RPMI7951 (cell line): ENCODE data around the gene TIMM13. TPM values are rescaled to one million over a fixed set of nuclear protein-coding genes. Genes with fewer than 3 reads are reported as not detected.
"Not testable (repeated sequence)": the region's sequence is repeated elsewhere in the genome, so short reads cannot be mapped to it uniquely, and the experiment has no call there.

Experiments
- DNase-seq: peaks from one replicate; pipeline ENCODE4 v3.0.0-alpha.2; 2012; ENCODE audit warnings: low read depth
- total RNA-seq: library from RNA; depleted of rRNA; stranded (reverse); fragments of >200 nt; shearing (Covaris generic); gene quantifications from 2 replicates; pipeline ENCODE4 v1.2.3, GENCODE V29; 2014

The TIMM13 gene
- total RNA-seq, 1 experiment from 2014 or later, result 47.9 TPM

DNA sequence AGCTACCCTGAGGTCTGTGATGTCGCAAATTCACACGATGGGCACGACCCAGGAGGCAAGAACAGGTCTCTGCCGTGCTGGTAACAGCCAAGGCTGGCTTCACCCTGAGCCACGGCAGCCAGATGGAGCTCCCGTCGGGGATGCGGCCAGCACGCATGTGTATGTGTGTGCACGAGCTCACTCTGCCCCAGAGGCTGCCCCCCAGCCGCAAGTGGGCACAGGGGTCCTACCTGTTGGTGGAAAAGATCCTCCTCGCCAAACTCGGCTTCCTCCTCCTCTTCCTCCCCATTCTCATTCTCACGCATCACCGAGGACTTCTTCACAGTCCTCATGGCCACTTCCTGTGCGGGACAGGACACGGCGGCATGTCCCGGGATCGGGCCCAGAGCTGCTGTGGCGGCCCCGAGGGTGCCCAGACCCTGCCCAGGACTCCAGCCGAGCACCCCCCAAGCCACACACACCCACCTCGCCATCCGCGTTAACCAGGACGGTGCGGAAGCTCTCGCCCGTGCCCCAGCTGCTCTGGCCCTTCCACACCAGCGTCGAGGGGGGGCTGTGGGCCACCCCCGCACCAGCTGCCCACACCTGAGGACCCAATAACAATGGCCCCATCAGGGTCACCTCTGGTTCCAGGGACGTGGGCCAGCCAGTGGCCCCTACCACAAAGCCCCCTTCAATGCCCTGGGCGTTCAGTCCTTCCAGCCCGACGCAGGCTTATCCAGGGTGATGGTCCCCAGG, 4.1 kb upstream of the TIMM13 start:
- no peak for DNase-seq

DNA sequence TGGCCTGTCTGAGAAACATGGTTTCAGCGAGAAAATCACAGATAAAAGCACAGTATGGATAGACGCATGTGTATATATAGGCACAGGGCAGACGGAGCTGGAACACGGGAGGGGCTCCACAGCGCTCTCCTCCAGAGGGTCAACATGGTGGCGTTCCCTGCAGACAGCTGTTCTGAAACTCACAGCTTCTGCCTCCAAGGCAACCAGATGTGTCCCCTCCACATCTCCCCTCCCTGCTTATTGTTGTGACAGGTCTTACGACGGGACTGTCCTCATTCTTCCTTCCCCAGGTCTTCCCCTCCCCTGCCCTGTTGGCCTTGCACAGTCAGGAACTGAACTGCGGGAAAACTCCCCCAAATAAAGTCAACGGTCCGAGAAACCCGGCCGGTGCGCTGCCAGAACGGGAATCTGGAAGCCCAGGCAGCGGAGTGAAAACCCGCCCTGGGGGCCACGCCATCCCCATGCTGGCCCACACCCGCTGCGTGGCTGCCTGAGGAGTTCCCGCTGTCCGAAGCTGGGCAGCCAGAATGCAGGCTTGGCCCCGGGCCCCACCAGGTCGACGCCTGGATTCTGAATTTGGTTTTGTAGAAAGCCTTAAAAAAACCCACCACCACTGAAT, 2.6 kb upstream of the TIMM13 start:
- no peak for DNase-seq

DNA sequence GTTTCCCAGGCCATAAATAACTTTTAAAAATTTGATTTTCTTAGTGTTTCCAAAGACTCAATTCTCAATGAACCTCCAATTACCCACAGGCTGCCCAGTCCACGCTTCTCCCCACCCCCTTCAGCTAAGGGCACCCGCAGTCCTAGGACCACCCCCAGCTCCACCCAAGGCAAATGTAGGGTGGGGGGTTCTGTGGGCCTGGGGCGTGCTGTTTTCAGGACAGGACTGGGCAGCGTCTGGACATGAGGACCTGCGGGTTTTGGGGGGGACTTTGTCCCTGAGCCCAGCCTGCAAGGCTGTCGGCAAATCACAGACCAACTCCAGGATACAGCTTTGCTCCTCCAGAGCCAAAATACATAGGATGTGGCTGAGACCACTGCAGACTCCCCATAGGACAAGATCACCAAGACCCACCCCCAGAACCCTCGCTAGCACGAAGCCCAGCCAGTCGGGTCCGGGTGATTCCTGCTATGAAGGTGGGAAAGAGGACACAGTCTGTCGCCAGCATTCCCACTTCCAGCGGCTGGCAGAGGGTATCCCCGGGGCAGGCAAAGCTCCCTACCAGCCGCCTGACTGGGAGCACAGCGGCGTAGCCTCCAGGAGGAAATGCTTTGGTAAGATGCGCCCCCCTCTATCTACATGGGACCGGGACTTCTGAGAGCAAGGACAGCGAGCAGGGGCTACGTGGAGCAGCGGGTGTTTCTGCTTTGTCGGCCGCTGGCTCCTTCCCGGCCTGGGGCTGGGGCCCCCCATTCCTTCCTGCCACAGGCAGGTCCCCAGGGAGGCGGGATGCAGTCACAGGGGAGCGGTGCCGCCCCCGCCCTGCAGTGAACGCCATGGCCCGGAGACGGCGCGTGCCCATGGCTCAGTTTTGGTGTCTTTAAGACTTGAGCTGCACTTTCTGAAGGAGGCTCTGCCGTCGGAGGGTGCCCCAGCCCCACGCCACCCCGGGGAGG, 1.6 kb upstream of the TIMM13 start:
- DNase-seq, result no peak

DNA sequence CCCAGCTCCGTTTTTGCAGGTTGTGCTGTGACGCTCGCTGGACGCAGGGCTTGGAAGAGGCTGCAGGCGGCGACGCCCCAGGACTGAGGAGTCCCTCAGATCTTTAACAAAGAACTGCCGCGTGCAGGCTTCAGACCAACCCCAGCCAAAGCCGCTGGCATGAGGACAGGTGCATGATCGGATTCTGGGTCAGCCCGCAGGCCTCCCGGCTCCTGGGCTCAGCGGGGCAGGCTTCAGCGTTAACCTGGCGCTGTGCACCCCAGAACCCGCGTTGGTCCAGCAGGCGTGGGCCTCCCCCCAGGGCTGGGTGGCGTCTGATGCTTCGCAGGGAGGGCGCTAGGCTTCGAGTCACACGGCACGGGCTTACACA, 920 bp upstream of the TIMM13 start:
- DNase-seq, result peak; percentile 40

DNA sequence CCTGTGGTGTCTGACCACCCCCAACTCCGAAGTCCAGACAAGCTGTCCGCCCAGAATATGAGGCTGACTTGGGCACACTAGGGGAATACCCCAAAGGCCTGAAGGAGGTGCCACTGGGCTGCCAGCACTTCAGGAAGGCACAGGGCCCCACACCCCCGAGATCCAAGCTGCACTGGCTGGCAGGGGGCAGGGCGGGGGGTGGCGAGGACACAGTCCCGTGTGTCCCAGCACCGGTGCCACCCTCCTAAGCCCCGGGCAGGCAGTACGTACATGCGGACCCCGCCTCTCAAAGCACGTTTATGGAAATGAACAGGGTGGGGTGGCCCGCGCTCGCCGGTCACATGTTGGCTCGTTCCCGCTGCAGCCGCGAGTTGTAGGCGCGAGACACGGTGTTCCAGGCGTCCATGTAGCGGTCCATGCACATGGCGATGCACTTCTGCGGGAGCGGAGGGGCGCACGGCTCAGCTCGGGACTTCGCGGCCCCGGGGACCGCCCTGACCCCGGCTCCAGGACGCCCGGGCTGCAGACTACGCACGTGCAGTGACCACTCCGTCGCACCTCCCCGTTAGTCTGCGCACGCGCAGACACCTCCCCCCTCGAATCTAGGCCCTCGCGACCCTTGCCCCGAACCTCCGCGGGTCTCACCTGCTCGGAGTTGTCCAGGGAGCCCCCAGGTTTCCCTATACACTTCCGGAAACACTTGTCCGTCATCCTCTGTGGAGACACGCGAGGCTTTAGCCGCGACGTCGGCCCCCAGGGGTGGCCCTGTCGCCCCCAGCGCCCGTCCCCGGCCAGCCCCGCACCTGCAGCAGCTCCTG, 566 bp downstream of the TIMM13 start:
- DNase-seq, result peak; percentile 33

DNA sequence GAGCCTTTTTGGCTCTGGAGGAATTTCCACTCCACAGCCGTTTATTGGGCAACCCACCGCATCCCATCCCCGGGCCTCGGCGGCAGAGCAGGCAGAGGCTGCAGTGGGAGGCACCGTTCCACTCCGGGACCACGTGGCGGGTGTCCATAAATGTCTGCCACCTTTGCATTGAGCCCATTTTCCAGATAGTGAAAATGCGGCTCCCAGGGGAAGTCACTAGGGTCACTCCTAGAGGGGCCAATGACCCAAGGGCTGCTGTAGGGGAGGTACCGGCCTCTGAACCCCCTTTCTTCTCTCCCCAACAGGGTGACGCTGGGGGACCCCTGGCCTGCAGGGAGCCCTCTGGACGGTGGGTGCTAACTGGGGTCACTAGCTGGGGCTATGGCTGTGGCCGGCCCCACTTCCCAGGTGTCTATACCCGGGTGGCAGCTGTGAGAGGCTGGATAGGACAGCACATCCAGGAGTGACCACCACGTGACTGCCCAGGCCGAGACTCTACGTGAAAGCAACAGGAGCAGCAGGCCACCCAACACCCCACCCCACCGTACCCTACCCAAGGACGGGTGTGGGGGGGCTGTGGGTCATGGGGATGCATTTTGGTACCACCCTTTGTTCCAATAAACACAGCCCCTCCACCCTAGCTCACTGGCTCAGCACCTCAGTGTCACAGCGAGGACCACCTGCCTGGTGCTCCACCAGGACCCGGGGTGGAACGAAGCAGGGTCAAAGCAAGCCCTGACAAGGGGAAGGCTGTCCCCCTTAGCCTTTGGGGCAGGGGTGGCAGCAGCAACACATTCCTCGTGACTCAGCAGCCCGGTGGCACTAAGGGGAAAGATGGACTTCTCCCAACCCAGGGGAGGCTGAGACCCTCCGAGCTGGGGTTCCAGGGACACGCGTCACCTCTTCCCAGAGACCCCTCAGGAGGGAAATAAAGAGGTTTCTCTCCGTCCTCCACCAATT, 1.5 kb downstream of the TIMM13 start:
- no peak for DNase-seq

DNA sequence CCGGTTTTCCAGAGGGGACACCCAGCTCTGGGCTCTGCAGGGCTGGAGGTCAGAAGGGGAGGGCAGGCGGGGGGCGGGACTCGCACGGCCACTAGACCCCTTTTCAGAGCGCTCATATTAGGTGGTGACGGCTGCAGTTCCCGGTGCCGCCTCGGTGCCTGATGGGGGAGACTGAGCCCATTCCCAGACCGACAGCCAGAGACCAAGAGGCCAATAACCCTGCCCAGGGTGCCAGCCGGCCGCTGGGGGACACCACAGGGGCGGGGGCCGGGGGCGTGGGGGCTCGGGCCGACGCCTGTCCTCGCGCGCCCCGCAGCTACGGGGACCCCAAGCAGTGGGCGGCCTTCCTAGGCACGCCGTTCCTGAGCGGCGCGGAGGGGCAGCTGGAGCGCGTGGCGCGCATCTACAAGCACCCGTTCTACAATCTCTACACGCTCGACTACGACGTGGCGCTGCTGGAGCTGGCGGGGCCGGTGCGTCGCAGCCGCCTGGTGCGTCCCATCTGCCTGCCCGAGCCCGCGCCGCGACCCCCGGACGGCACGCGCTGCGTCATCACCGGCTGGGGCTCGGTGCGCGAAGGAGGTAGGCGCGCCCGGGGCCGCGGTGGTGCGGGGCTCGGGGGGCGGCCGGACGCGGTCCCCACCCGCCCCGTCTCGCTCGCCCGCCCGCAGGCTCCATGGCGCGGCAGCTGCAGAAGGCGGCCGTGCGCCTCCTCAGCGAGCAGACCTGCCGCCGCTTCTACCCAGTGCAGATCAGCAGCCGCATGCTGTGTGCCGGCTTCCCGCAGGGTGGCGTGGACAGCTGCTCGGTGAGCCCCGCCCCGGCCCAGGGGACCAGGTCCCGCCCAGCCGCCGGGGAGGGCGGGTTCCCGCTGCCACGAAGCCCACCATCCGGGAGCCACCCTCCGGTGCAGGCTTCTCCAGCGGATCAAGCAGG, 2.4 kb downstream of the TIMM13 start:
- no peak for DNase-seq

DNA sequence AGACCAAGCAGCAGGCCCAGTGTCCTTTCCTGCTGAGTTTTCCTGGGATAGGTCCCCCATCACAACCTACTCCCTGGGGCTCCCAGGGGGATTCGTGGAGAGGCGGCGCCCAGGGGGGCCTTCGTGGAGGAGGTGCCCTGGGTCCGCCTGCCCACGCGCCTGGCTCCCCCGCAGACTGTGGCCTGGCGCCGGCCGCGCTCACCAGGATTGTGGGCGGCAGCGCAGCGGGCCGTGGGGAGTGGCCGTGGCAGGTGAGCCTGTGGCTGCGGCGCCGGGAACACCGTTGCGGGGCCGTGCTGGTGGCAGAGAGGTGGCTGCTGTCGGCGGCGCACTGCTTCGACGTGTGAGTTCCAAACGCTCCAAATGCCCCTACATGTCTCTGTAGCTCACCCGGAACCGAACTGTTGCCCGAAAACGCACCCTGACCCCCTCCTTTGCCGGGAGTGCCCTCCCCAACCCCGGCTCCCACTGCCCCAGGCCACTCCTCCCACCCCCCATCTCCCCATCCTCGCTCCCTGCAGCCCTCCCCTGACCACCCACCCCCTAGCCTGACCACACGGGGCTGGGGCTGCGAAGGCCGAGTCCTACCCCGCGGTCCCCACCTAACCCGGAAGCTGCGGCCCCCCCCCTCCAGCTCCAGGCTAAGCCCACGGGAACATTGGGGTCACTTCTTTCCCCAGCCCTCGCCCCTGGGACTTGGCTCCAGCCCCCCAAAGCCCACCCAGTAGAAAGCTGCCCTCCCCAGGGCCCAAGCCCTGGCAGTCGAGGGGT, 3.3 kb downstream of the TIMM13 start:
- no peak for DNase-seq

DNA sequence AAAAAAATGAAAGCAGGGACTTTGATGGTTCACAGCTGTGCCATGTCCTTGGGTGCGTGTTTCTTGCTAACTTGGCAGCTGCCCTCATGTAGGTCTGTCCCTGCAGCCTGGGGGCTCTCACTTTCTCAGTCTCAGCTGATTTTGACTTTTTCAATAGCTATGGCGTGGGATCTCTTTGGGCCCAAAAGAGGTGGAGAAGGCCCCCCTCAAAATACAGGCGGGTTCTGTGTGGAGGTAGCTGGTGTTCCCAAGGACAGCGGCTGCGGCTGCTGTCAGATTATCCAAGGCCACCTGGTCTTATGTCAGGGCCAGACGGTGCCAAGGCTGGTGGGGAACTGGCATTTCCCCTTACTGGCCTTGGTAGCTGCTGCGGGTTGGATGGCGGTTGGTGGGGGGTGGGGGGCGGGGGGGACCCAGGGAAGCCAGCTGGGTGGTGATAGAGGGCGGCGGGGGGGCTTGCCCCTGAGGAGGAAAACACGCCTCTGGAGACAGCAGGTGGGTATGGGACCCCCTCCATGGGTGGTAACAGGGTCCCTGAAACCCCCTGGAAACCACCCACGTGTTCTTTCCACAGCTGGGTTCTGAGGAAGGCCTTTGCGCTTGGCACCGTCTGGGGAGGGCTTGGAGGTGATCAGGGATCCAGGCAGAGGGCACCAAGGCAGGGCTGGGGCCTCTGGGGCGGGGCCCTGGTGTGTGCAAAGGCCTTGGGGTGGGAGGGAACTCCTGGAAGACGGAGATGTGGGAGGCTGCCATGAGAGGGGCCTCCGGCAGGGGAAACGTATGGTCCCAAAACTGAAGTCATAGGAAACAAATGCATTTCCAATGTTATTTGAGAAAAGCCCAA, 4.1 kb downstream of the TIMM13 start:
- no peak for DNase-seq

DNA sequence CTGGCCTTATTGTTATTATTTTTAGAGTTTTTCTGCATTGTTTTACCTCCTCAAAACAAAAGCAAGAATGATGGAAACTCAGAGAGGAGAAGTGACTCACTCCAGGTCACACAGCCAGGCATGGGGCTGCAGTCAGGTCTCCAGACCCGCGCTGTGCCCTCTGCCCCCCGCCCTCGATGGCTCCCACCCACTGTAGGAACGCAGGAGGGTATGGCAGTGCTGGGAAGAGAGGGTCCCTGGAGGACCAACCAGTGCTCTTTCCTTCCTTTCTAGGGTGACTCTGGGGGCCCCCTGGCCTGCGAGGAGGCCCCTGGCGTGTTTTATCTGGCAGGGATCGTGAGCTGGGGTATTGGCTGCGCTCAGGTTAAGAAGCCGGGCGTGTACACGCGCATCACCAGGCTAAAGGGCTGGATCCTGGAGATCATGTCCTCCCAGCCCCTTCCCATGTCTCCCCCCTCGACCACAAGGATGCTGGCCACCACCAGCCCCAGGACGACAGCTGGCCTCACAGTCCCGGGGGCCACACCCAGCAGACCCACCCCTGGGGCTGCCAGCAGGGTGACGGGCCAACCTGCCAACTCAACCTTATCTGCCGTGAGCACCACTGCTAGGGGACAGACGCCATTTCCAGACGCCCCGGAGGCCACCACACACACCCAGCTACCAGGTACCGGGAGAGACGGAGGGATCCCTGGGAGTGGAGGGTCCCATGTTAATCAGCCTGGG, 5.6 kb downstream of the TIMM13 start:
- no peak for DNase-seq

DNA sequence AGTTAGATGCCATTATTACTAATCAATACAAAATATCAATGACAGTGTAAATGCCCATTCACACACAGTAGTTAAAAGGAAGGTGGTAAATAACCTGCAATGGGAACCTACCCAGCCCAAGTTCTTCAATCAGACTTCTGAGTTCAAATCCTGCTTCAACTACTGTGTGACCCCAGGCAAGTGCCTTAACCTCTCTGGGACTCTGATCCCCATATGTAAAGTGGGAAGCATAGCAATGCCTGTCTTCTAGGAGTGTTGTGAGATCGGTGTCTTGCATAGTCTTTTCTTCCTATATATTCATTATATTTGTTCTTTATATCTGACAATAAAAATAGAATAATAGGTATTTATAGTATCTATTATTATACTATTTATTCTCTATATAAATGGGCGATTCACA, 6.9 kb downstream of the TIMM13 start:
- no peak for DNase-seq

DNA sequence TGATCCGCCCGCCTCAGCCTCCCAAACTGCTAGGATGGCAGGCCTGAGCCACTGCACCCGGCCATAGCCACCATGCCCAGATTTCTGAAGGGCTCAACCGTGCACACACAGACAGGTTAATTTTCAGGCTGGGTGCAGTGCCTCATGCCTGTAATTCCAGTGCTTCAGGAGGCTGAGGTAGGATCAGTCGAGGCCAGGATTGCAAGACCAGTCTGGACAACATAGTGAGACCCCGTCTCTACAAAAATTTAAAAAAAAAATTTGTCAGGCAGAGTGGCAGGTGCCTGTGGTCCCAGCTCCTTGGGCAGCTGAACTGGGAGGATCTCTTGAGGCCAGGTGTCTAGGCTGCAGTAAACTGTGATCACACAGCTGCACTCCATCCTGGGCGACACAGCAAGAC, 7.6 kb downstream of the TIMM13 start:
- DNase-seq, result no peak

DNA sequence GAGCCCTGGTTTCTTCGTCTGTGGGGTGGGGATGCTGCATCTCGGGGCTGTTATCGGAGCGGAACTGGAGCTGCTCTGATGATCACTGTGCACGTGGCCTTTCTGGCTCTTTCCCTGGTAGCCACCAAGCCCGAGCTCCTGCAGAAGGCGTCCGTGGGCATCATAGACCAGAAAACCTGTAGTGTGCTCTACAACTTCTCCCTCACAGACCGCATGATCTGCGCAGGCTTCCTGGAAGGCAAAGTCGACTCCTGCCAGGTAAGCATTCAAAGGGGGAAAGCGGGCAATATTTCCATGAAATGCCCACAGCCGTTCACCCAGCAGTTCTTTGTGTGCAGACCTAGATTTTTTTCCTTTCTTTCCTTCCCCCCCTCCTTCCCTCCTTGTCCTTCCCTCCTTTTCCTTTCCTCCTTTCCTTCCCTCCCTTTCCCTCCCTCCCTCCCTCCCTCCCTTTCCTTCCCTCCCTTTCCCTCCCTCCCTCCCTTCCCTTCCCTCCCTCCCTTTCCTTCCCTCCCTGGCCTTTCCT, 9.4 kb downstream of the TIMM13 start:
- no peak for DNase-seq

DNA sequence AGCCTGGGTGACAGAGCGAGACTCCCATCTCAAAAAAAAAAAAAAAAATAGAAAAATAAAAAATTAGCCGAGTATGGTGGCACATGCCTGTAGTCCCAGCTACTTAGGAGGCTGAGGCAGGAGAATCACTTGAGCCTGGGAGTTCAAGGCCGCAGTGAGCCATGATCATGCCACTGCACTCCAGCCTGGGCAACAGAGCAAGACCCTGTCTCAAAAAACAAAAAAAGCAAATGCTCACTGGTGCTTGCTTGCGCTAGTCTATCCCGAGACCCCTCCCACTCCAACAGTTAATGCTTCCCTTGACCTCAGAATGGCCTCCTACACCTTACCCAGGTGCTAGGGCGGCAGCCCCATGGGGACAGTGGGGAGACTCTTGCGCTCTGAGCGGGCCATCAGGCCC, 9.9 kb downstream of the TIMM13 start:
- not testable (repeated sequence) for DNase-seq

DNA sequence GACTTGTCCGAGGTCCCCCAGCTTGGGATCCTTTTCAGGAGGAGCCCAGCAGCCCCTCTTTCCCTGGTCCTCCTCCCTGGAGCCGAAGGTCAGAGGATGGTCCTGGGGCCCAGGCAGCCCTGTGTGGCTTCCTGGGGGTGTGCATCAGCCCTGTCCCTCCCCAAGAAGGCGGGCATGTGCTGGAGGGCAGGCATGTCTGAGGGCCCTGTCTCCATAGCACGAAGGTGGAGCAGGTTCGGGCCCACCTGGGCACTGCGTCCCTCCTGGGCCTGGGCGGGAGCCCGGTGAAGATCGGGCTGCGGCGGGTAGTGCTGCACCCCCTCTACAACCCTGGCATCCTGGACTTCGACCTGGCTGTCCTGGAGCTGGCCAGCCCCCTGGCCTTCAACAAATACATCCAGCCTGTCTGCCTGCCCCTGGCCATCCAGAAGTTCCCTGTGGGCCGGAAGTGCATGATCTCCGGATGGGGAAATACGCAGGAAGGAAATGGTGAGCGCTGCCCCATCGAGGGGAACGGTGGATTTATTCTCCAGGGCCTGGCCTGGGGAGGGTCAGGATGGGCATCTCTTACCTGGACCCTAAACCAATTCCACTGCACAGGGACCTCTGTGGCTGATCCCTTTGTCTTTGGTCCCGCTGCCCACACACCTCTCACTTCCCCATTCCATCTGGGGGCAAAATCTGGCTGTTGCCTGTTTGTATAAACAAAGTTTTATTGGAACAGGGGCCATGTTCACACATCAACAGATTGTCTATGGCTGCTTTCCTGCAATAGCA, 10.9 kb downstream of the TIMM13 start:
- DNase-seq, result no peak

DNA sequence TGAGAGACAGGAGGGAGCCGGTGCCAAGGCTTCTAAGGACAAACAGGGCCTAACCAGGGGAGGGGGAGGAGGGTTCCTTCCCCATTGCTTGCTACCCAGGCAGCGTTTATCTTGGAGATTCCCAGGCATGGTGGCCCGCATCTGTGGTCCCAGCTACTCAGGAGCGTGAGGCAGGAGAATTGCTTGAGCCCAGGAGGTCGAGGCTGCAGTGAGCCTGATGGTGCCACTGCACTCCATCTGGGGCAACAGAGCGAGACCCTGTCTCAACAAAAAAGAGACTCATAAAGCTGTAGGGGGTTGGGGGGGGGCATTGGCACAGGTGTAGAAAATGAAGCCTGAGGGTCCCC, 11.4 kb downstream of the TIMM13 start:
- DNase-seq, result no peak
